ENCODE data around the gene SEC14L1. TPM values are rescaled to one million over a fixed set of nuclear protein-coding genes. Genes with fewer than 3 reads are reported as not detected.

Gene SEC14L1
- polyA plus RNA-seq, 3 donors from 2014 or later: 14.8 to 25.6 (median 19.4) TPM

DNA sequence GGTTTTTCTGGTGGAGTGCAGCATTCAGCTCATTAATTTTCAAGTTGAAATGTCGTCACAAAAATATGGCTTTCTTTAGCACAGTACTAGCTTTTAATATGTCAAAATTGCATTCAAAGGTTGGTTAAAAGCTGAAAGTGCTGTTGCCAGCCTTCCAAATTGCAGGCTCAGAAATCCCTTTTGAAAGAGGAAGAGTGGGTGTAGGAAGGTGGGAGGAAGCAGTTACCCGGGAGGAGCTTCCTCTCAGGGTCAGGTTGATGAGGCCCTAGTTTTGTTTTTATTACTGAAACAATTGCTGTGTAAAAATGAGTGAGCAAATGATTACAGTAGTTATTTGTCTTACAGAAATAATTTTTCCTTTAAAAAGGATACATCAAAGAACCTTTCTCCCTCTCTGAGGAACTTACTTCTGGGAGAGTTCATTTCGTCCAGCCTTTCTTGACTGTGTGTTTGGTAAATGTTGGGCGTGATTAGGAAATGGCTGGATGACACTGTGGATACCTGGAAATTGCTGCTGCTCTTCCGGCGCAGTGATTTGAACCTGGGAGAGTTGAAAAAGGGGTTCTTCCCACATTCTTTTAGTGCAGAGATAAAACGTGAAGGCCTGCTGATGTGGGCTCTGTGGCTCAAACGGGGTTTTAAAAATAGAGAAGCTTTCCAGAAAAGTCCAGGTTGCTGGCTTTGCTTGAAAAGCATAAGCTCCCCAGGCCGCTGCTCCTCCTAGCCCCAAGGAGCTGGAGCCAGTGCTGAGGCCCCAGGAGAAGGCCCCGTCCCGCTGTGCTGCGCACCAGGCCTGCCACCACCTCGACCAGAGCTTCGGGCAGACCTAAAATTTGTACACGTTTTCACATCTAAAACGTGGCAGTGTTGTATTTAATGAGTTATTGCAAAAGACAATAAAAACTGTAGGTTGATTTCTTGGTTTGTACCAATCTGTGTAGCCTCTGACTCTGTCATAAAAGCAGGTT is 41.7 kb downstream of the SEC14L1 start:
- Mint-ChIP-seq H3K4me3 (peak overlapping the region in 4 of 5 donors; percentile 10 to 60 (median 52)), H3K4me1 (peaks cover 17 to 39% of the 10 kb centered on the region in 2 donors), H3K27me3 (ENCODE audit: low read depth in 3 of 3) (peaks cover 0 to 5% (median 3%) of the 10 kb centered on the region in 3 donors), H3K36me3 (no peaks in the 10 kb centered on the region), H3K27ac (peak overlapping the region; percentile 46 to 83 (median 70)), H3K9me3 (no peaks in the 10 kb centered on the region)
- no peak for DNase-seq

DNA sequence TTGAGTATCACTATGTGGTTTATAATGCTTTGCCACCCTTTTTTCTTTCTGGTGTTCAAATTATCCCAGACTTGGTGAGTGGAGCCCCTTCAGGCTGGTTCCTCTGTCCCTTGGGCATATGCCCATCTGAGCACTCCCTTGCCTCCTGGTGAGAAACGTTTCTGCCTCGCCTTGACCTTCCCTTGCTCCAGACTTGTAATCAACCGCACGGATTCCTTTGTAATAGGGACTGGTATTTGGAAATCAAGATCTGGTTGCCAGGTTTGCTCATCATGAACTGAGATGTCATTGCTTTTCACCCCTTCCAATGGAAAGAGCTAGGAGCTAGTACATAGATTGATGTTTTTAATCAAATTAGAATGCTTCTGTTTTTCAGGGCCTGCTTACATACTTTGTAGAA is 43.7 kb downstream of the SEC14L1 start:
- no peak for DNase-seq
- peak overlapping the region in 1 of 6 donors; percentile 30 for H3K27ac Mint-ChIP-seq
- H3K36me3 Mint-ChIP-seq: no peaks in the 10 kb centered on the region
- no peaks in the 10 kb centered on the region for H3K9me3 Mint-ChIP-seq
- H3K4me3 Mint-ChIP-seq: no peak overlapping the region
- peaks cover 17 to 47% of the 10 kb centered on the region in 2 donors for H3K4me1 Mint-ChIP-seq
- peaks cover 0 to 4% (median 3%) of the 10 kb centered on the region in 3 donors for H3K27me3 Mint-ChIP-seq (ENCODE audit: low read depth in 3 of 3)

DNA sequence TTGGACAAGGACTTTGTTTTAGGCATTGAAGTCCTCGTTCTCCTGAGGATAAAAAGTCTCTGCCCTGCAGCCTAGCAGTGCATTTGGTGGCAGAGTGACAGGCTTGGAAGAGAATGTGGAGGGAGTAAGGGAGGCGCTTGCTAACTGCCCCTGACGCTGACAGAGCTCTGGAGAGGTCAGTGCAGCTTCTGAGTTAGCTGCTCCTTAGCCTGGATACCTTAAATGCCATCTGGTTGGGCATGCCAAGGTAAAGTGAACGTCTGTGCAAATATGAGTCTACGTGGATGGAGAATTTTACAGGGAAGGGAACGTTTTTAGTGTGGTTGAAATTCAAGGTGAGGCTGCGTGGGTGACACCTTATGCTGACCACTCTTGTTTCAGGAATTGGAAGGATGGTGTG is 44.4 kb downstream of the SEC14L1 start:
- Mint-ChIP-seq H3K36me3 (no peaks in the 10 kb centered on the region), H3K4me1 (peaks cover 23 to 52% of the 10 kb centered on the region in 2 donors), H3K9me3 (no peaks in the 10 kb centered on the region), H3K27ac (no peak overlapping the region), H3K27me3 (ENCODE audit: low read depth in 3 of 3) (peaks cover 0 to 3% (median 1%) of the 10 kb centered on the region in 3 donors), H3K4me3 (no peak overlapping the region)
- DNase-seq: no peak

DNA sequence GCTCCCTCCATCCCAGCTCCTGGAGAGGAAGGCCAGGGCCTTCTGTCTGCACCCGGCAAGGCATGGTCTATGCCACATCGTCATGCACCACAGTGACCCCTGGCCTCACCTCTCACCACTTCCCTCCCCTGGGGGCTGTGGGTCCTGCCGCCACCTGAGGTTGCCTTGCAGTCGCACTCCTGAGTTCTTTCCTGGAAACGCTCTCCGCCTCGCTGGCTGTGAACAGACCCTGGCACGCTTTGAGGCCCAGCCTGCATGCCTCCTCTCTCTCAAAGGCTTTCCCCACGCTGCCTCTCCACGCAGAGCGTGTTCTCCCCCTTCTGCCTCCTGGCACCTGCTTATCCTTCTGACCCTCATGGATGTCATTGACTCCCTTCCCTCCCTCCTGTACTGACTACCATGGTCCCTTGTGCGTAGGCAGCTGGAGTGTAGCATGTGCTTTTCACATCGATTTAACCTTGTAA is 45.4 kb downstream of the SEC14L1 start:
- Mint-ChIP-seq H3K27ac (no peak overlapping the region), H3K27me3 (ENCODE audit: low read depth in 3 of 3) (peaks cover 0 to 4% (median under 1%) of the 10 kb centered on the region in 3 donors), H3K36me3 (peaks cover 2 to 6% (median 5%) of the 10 kb centered on the region in 3 donors), H3K4me1 (peaks cover 30 to 51% of the 10 kb centered on the region in 2 donors), H3K4me3 (no peak overlapping the region), H3K9me3 (no peaks in the 10 kb centered on the region)
- peak; percentile 33 to 45 (median 39) for DNase-seq

DNA sequence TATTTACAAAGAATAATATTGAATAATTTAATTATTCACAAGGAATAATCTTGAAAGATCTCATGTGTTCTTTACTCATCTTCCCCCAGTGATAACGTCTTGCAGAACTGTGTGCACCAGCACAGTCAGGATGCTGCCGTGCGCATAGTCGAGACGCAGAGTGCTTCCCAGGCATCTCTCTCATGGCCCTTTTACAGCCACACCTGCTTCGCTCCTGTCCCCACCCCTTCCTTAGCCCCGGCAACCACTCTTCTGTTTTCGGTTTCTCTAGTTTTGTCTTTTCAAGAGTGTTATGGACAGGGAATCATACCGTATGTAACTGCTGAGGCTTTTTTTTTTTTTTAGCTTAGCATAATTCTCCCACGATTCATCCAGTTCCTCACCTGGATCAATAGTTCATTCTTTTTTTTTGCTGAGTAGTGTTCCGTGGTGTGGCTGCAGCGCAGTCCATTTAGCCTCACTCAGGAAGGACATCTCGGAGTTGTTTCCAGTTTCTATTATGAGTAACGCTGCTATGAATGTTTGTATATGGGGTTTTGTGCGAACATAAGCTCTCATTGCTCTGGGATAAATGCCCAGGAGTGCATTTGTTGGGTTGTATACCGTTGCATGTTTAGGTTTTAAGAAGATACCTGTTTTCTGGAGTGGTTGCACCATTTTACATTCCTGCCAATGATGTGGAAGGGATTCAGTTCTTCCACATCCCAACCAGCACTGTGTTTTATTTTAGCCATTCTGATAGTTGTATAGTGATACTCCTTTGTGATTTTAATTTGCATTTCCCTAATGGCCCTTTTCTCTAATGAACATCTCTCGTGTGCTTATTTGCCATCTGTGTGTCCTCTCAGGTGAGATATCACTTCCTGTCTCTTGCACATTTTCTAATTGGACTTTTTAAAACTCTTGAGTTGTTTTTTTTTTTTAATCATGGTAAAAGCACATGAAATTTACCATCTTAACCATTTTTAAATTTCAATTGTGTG is 47.6 kb downstream of the SEC14L1 start:
- H3K9me3 Mint-ChIP-seq: no peaks in the 10 kb centered on the region
- H3K4me1 Mint-ChIP-seq: peaks cover 30 to 31% of the 10 kb centered on the region in 2 donors
- H3K27ac Mint-ChIP-seq: peak overlapping the region in 4 of 6 donors; percentile 27 to 73 (median 56)
- peak overlapping the region in 4 of 5 donors; percentile 28 to 44 (median 30) for H3K4me3 Mint-ChIP-seq
- H3K27me3 Mint-ChIP-seq (ENCODE audit: low read depth in 3 of 3): peaks cover 0 to 4% (median 2%) of the 10 kb centered on the region in 3 donors
- peaks cover 10 to 24% (median 18%) of the 10 kb centered on the region in 3 donors for H3K36me3 Mint-ChIP-seq
- DNase-seq: no peak

DNA sequence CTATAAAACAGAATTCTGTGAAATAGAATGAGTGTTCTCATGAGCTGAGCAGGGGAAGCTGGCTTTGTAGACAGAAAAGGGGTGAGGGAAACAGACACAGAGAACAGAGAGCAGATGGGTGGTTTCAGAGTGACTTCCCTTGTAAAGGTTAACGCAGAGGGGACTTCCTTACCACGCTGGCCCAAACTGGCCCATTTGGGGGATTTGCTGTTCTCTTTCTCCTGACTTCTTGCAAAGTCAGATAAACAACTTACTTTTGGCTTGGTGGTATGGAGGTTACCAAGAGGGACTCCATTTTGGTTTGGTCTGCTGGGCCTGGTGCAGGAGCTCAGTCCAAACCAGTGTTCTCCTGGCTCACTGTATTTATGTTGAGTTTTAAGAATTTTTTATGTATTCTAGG is 48.4 kb downstream of the SEC14L1 start:
- Mint-ChIP-seq H3K9me3 (no peaks in the 10 kb centered on the region), H3K4me3 (peak overlapping the region in 1 of 5 donors; percentile 28), H3K27ac (peak overlapping the region; percentile 27 to 73 (median 51)), H3K36me3 (peaks cover 13 to 30% (median 21%) of the 10 kb centered on the region in 3 donors), H3K27me3 (ENCODE audit: low read depth in 3 of 3) (peaks cover 0 to 6% (median 2%) of the 10 kb centered on the region in 3 donors), H3K4me1 (peaks cover 30 to 31% of the 10 kb centered on the region in 2 donors)
- DNase-seq: no peak

DNA sequence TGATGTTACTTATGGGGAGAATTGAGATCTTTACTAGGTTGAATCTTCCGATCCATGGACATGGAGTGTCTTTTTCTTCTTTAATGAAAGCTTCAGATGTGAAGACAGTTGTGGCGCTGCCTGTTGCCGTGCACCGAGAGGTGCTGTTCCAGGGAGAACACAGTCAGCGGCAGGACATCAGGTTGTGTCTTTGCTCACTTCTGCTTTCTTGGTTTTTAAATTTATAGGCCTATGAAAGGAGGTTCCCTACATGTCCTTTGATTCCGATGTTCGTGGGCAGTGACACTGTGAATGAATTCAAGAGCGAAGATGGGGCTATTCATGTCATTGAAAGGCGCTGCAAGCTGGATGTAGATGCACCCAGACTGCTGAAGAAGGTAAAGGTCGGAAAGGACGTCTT is 49.8 kb downstream of the SEC14L1 start:
- DNase-seq: no peak
- Mint-ChIP-seq H3K9me3 (no peaks in the 10 kb centered on the region), H3K4me3 (no peak overlapping the region), H3K36me3 (peaks cover 21 to 40% (median 28%) of the 10 kb centered on the region in 3 donors), H3K4me1 (peaks cover 30 to 31% of the 10 kb centered on the region in 2 donors), H3K27me3 (ENCODE audit: low read depth in 3 of 3) (peaks cover 2 to 6% (median 2%) of the 10 kb centered on the region in 3 donors), H3K27ac (peak overlapping the region in 1 of 6 donors; percentile 17)

DNA sequence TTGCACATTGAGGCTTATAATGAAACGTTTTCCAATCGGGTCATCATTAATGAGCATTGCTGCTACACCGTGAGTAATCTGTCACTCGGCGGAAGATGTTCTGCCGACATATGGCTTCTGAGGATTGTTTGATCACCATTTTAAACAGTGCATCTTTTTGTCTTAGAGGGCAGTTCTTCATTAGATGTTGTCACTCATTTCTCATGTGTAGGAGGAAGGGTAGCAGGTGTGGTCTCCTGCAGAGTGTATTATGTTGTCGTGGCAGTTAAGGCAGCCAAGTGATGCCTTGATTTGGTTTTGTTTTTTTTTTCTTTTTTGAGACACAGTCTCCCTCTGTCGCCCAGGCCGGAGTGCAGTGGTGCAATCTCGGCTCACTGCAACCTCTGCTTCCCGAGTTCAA is 50.5 kb downstream of the SEC14L1 start:
- H3K4me3 Mint-ChIP-seq: no peak overlapping the region
- peaks cover 30 to 31% of the 10 kb centered on the region in 2 donors for H3K4me1 Mint-ChIP-seq
- H3K36me3 Mint-ChIP-seq: peaks cover 26 to 46% (median 28%) of the 10 kb centered on the region in 3 donors
- H3K27me3 Mint-ChIP-seq (ENCODE audit: low read depth in 3 of 3): peaks cover 2 to 6% (median 2%) of the 10 kb centered on the region in 3 donors
- H3K9me3 Mint-ChIP-seq: no peaks in the 10 kb centered on the region
- H3K27ac Mint-ChIP-seq: no peak overlapping the region
- no peak for DNase-seq

DNA sequence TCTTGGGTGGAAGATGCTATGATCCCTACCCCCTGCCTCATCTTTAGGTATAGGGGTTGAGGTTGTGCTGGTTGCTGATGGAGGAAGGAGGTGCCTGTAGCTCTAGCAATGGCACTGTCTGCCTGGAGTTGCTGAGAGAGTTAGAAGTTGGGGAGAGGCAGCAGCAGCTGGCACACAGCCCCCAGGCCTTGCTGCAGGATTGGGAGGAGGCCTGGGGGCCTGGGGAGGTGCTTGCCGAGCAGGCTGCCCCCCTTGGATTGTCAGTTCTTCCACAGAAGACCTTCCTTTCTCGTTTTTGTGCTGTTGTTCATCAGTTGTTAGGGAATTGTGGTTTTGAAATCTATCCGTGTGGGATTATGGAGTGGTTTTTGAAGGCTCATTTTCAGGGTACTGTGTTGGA is 52.9 kb downstream of the SEC14L1 start:
- peaks cover 2 to 6% (median 2%) of the 10 kb centered on the region in 3 donors for H3K27me3 Mint-ChIP-seq (ENCODE audit: low read depth in 3 of 3)
- H3K4me1 Mint-ChIP-seq: peaks cover 20 to 21% of the 10 kb centered on the region in 2 donors
- peak overlapping the region in 2 of 6 donors; percentile 1 to 67 for H3K27ac Mint-ChIP-seq
- no peaks in the 10 kb centered on the region for H3K9me3 Mint-ChIP-seq
- no peak overlapping the region for H3K4me3 Mint-ChIP-seq
- no peak for DNase-seq
- peaks cover 28 to 51% (median 31%) of the 10 kb centered on the region in 3 donors for H3K36me3 Mint-ChIP-seq

DNA sequence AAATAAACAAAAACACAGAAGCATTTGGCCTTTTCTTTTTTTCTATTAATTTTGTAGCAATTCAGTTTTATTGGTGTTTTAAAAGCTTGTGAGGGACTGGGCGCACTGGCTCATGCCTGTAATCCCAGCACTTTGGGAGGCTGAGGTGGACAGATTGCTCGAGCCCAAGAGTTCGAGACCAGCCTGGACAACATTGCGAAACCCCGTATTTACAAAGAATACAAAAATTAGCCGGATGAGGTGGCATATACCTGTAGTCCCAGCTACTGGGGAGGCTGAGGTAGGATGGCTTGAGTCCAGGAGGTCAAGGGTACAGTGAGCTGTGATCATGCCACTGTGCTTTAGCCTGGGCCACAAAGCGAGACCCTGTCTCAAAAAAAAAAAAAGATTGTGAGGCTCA is 53.4 kb downstream of the SEC14L1 start:
- no peaks in the 10 kb centered on the region for H3K9me3 Mint-ChIP-seq
- H3K27ac Mint-ChIP-seq: peak overlapping the region in 1 of 6 donors; percentile 1
- no peak overlapping the region for H3K4me3 Mint-ChIP-seq
- peaks cover 2 to 6% (median 2%) of the 10 kb centered on the region in 3 donors for H3K27me3 Mint-ChIP-seq (ENCODE audit: low read depth in 3 of 3)
- no peak for DNase-seq
- peaks cover 14 to 16% of the 10 kb centered on the region in 2 donors for H3K4me1 Mint-ChIP-seq
- peaks cover 30 to 55% (median 31%) of the 10 kb centered on the region in 3 donors for H3K36me3 Mint-ChIP-seq

DNA sequence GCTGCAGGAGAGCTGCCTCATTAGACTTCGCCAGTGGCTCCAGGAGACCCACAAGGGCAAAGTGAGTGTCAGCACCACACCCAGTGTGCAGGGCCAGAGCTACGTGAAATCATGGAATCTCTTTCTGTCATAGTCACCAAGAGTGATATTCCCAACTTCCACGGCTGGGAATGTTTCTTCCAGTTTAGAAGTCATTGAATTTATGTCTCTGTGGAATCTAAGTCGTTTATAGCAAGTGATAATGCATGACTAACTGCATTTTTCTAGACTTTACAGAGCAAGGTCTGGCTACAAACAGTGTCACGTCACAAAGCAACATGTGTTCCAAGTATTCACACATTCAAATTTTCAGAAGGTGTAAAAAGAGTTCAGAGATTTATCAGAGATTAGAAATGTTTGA is 55.5 kb downstream of the SEC14L1 start:
- Mint-ChIP-seq H3K27ac (no peak overlapping the region), H3K27me3 (ENCODE audit: low read depth in 3 of 3) (peaks cover under 1 to 2% (median 2%) of the 10 kb centered on the region in 3 donors), H3K4me3 (no peak overlapping the region), H3K4me1 (no peaks in the 10 kb centered on the region), H3K36me3 (peaks cover 38 to 64% (median 40%) of the 10 kb centered on the region in 3 donors), H3K9me3 (no peaks in the 10 kb centered on the region)
- no peak for DNase-seq

DNA sequence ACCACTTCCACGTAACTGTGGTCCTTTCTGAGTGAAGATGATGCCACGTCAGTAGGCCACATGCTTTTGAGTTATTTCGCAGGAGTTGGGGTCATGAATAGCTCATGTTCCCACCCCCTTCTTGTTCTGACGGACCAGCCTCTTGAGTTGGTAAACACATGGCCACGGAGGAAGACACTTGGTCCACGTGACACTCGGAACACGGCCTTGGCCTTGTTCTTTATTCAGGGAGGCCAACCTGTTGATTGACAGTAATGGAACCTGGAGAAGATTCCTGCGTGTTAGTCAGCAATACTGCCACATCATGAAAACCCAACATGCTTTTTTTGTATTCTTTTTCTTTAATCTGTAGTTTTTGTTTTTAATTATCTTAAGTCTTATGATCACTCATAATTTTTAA is 56.3 kb downstream of the SEC14L1 start:
- peaks cover 34 to 58% (median 38%) of the 10 kb centered on the region in 3 donors for H3K36me3 Mint-ChIP-seq
- H3K27ac Mint-ChIP-seq: no peak overlapping the region
- no peaks in the 10 kb centered on the region for H3K4me1 Mint-ChIP-seq
- H3K27me3 Mint-ChIP-seq (ENCODE audit: low read depth in 3 of 3): peaks cover 0 to 2% (median 2%) of the 10 kb centered on the region in 3 donors
- no peak for DNase-seq
- H3K9me3 Mint-ChIP-seq: no peaks in the 10 kb centered on the region
- H3K4me3 Mint-ChIP-seq: no peak overlapping the region

DNA sequence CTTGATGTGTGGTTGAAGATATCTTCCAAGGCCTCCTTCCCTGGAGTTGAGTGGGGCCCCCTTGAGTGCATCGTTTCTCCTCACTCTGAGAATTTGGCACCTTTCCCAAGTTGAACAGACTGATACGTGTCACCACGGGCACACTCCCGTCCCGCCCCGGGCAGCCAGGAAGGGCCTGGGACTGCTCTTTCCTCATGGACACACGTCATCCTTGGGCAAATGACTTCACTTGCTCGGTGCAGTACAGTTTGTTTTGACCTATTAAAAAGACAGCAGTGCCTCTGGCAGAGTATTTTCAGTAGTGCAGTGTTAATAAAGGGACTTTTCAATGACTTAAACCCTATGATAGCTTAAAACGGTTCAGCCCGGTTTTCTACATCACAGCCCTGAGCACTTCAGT is 59.9 kb downstream of the SEC14L1 start:
- Mint-ChIP-seq H3K9me3 (no peaks in the 10 kb centered on the region), H3K27me3 (ENCODE audit: low read depth in 3 of 3) (peaks cover 0 to 3% (median 0%) of the 10 kb centered on the region in 3 donors), H3K27ac (peak overlapping the region in 1 of 6 donors; percentile 40), H3K4me1 (peaks cover 4 to 7% of the 10 kb centered on the region in 2 donors), H3K36me3 (peaks cover 31 to 50% (median 40%) of the 10 kb centered on the region in 3 donors), H3K4me3 (no peak overlapping the region)
- no peak for DNase-seq
